T47D (cell line): ENCODE results near the gene ZNF750.

ENCODE experiments used
- DNase-seq, 2 experiments: peaks; one replicate each; pipeline versions ENCODE4 v3.0.0 to v3.0.0-alpha.2; 2011 to 2012; ENCODE audit warnings: low read depth in 1 of 2, low spot score in 1 of 2
- JUND ChIP-seq: IDR thresholded peaks from 2 replicates; pipeline ENCODE4 v1.6.1; 2012; ENCODE audit warnings: low read depth
- in situ Hi-C: cut with HindIII; loops from 2 replicates; pipeline ENCODE4 v1.10.0; 2016; ENCODE audit warnings: low sequenced_read_pairs, low pct_unique_long_range_greater_than_20kb

The ZNF750 gene

DNA sequence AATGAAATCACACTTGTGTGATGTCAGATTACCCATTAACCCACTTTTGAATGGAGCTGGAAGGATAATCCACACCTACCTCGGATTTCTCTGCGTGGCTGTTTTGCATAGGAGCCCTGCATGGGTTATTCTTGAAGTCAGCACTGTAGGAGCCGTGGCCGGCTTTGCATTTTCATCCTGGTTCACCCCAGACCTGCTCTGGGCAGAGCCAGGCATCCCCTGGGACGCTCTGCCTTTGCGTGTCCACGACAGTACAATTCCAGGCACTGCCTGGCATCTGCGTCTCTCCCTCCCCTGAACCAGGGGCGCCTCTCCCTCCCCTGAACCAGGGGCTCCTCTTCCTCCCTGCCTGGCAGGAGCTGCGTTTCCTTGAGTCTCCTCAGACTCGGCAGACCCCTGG lies 29.7 kb upstream of the ZNF750 start:
- TF ChIP-seq JUND: no peak
- in situ Hi-C loops: no loop called here
- DNase-seq: no peak

DNA sequence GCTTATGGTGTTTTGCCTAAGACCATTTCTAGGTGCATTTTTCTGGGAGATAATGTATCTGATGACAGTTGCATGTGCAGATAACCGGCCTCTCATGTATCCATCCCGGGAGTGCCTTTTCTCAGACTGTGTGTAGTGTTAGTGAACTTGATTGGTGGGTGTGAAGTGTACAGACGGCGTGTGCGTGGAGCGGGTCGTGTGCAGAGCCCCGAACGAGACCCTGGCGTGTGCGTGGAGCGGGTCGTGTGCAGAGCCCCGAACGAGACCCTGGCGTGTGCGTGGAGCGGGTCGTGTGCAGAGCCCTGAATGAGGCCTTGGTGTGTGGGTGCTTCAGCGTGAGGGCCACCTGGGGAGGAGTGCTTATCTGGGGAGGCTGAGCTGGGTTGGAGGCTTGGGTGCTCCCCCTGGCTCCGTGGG lies 28.9 kb upstream of the ZNF750 start:
- TF ChIP-seq JUND: no peak
- in situ Hi-C loops: no loop called here
- no peak for DNase-seq

DNA sequence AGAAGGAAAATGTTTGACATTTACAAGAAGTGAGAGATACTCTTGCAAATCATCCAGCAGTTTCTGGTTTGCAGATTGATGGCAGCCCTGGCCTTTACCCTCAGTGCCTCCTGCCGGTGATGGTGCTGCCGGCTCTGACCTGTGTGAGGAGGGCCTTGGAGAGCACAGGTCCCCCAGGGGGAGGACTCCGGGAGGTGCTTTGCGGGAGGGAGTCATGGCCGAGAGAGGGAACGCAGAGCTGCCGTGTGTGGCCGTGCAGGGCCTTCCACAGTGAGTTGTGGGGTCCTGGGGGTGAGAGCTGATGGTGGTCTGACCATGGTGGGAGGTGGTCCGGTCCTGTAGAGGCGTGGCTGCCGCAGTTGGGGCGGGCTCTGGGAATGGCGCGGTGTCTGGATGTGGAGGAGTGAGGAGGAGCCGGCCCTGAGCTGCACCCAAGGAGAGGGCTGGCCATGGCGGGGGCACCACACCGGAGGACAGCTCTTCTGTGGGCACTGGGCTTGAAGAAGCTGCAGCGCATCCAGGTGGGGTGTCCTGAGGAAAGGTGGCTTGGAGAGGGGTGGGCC lies 28.0 kb upstream of the ZNF750 start:
- in situ Hi-C loops: no loop called here
- no peak for DNase-seq

DNA sequence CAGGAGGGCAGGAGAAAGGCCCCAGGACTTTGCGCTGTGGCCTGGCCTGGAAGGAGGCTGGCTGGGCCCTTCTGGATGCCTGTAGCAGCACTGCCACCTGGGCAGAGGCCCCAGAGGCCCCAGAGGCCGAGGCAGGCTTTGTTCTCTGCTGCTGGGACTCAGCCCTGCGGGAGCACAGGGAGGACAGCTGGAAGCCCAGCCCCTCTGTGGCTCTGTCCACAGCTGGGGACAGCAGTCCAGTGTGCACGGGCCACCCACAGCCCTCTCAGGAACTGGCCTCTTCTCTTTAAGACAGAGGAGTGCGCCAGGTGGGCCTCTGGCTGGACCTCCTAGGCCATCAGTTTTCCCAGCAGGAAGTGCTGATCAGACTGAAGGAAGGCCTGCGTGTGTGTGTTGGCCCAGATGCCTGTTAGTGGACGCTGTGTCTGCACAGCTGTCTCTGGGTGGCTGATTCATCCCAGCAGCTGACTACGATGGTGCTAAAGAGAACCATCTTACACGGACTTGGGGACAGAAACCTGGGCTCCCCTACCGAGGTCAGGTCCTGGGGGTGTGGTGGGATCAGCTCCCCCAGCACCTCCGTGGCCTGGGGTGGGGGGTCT lies 26.9 kb upstream of the ZNF750 start:
- no peak for DNase-seq
- no peak for TF ChIP-seq JUND
- in situ Hi-C loops: no loop called here

More for the DNA sequence above, 28.0 kb upstream of the ZNF750 start:
- no peak for TF ChIP-seq JUND

DNA sequence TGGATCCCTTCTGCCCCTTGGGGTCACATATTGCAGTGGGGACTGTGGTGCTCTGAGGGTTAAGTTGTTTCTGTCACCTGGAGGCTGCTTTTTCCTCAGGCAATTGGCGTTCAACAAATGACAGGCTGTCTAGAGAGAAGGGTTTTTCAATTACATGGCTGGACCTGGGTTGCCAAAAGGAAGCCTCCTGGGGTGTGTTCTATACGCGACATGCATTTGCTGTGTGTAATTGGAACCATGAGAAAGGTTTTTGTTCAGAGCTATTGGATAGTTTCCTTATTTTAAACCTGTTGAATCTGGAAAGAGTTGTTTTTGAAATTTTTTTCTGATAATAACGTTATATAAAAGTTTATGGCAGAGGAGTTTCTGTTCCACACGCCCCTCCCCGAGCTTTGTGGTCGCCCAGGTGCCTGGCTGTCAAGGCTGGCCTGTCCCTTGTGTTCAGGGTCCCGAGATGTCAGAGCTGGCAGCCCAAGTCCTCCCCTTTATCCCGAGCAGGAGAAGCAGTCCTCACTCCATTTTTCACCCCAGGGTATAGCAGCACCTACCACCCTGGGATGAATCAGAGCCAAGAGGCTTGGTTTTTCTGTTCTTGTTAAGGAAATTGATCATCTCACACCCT lies 26.1 kb upstream of the ZNF750 start:
- TF ChIP-seq JUND: no peak
- in situ Hi-C loops: no loop called here
- DNase-seq: no peak

DNA sequence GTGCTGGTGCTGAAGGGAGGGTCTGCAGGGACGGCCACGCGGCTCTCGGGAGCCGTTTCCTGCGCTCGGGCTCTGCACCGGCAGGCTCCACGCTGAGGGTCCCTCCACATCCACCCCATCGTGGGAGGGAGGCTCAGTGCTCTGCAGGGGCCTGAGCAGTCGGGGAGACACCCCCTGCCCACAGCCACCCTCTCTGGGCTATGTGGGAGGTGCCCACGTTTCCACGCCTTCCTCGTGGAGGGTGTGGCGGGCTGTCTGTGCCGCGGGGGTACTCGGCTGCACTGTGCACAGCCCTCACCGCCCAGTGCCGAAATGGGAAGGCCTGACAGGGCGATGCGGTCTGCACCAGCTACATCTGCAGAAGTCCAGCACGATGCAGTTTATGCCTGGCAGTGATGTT lies 25.5 kb upstream of the ZNF750 start:
- in situ Hi-C loops: no loop called here
- TF ChIP-seq JUND: no peak
- DNase-seq: no peak

DNA sequence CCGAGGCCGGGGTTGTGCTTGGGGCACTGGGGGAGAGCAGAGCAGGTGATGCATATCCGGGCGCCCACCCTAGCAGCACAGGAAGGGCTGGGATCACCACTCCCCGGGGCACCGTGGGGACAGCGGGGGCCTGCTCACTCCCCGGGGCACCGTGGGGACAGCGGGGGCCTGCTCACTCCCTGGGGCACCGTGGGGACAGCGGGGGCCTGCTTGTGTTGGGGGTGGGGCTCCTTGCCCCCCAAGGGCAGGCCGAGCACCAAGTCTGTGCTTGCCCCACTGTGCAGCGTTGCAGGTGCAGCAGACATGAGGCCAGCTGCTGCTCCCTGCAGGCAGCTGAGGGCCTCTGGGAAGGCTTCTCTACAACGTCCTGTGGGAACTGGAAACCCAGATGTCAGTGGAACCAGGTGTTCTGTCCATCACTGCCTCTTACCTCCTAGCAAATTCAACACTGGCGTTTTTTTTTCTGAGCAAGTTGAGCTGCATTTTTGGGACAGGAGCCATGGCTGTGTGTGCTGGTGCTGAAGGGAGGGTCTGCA lies 25.0 kb upstream of the ZNF750 start:
- no peak for DNase-seq
- TF ChIP-seq JUND: no peak
- in situ Hi-C loops: no loop called here

DNA sequence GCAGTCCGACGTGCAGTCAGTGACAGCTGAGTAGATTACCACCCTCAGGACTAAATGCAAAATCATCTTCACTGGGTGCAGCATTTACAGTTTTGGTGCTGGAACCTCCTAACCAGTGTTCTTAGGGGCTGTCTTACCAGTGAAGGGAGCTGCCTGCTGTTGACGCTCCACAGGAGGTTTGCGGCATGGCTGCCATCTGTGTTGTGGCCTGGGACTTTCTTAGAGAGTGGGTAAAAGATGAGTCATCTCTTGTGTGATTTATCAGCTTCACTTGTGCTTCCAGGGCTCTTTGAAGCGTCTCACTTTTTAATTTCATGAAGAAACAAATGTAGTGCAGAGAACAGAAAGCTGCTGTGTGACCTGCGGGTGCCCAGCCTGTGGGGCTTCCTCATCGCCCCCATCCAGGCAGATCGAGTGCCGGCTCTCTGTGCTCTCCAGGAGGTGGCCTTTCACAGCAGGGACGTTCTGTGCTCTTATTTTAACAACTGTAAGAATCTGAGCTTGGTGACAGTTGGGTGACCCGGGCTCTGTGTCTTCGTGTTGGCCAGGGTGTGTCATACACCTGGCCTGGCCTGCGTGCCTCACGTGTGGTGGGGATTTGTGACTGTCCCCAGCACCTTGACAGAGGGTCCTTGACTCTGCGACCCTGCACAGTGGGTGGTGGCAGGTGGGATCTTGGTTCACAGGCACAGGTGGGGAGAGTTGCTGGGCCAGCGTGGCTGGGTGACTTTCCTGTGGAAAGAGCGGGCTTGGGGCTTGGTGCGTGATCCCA lies 24.3 kb upstream of the ZNF750 start:
- TF ChIP-seq JUND: no peak
- in situ Hi-C loops: no loop called here
- no peak for DNase-seq

DNA sequence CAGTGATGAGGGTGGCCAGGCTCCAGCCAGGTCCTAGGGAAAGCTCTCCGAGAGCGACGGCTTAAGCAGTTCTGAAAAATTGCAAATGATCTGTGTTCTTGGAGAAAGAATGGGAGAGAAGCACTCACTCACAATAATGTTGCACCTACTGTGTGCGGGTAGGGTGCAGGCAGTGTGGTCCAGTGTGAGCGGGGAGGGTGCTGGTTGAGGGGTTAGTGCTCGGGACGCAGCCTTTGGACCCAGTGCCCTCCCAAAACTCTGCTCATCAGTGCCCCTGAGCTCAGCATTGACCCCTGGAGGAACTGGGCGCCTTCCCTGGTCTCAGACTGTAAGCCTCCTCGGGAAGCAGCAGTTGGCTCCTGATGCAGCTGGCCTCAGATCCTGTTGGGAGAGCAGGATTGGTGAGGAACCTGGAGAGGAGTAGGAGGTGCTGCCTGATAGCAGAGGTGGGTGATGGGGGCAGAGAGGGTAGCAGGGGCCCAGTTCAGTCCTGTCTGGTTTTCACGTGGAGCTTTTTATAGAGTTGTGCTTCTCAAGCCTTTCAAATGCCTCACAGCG lies 23.6 kb upstream of the ZNF750 start:
- in situ Hi-C loops: no loop called here
- no peak for TF ChIP-seq JUND
- DNase-seq: no peak

DNA sequence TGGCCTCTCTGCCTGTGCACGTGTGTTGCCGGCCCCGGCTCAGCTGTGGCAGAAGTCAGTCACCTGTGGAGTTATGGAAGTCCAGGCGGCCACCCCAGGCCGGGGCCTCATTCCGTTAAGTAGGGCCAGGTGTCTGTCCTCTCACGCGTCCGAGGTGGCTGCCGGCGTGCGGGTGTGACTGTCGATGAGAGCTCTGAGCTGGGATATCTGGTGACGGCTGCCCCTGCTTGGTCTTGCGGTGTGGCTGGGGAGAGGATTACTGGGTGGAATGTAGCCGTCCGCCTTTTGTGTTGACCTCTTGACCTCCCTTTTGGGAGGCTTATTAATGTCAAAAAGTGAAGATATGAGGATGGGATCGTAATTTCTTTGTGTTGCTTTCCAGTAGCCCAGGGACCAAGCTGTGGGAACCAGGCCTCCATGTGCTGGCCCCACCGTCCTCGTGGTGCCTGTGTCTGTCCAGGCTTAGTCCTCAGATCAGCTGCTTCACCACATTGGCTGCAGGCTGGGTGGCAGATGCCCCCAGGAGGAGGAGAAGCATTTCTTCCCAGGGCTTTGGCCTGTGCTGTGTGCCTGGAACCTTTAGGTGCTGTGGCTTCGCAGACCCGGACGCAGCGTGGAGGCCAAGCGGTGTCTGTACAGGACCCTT lies 23.0 kb upstream of the ZNF750 start:
- TF ChIP-seq JUND: no peak
- no peak for DNase-seq
- in situ Hi-C loops: no loop called here

DNA sequence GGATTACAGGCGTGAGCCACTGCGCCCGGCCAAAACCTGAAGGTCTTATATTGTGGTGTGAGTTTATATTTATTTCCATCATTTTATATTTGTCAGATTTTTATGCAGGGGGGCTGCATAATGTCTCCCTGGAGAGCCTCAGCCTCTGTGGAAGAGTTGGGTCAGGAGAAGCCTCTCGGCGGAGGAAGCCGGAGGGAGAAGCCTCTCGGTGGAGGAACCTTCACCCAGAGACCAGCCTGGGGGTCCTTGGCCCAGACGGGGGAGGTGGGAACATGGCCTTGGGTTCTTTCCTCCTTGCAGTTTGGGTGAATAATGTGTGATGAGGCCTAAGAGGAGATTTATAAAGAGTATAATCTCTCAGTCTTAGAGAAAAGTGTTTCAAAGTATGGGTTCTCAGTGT lies 22.4 kb upstream of the ZNF750 start:
- no peak for TF ChIP-seq JUND
- DNase-seq: no peak
- in situ Hi-C loops: no loop called here

DNA sequence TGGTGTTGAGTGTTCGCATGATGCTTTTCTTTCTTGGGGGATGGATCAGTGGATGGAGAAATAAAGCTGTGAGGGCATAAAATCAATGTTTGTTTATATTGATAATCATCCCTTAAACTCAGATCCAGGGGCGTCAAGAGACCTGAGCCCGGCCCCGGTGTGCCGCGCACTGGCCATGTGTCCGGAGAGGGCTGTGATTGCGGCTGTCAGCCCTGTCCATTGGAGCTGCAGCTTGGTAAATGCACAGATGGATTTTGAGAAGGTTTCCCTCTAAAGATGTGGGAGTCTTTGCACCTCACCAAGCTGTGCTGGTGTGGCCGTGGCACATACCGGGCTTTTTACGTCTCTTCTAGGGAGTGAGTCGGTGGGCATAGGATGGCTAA lies 21.6 kb upstream of the ZNF750 start:
- TF ChIP-seq JUND: no peak
- DNase-seq: no peak
- in situ Hi-C loops: no loop called here
